Hypothalamus (tissue), 51 donors: ENCODE data around the gene DOCK2.
"Not testable (repeated sequence)": the region's sequence is repeated elsewhere in the genome, so short reads cannot be mapped to it uniquely, and the experiment has no call there.

Source experiments
- DNase-seq, 51 donors: peaks; one replicate each; lab custom pipeline; 2025; lab: John Stamatoyannopoulos, UW

DOCK2 gene

DNA sequence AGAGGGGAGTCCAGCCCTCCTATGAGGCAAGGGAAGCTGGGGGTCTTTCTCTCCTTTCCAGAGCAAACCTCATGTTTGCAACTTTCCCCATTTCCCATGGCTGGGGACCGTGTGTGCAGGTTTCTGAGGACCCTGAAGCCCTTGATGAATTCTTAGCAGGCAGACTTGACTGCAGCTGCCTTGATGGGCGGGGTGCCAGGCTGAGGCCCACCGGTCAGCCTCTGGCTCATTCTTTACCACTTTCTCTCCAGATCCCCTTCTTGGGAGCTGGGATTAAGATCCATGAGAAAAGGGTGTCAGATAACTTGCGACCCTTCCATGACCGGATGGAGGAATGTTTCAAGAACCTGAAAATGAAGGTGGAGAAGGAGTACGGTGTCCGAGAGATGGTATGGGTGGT is 438.6 kb downstream of the DOCK2 start:
- DNase-seq, result no peak

DNA sequence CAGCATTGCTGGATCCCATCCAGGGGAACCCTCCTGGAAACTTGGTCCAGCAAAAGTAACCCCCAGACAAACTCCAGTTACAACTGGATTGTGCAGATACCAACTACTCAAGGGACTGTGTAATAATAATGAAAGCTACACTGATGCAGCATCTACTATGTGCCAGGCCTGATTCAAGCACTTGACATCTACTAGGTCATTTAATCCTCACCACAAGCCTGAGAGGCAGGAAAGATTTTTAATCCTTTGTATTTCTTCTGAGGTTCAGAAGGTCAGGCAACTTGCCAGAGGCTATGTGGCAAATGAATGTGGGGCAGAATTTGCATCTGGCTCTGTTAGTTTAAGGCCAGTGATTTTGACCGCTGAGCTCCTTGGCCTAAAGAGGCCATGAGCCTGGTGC is 439.1 kb downstream of the DOCK2 start:
- no peak for DNase-seq

DNA sequence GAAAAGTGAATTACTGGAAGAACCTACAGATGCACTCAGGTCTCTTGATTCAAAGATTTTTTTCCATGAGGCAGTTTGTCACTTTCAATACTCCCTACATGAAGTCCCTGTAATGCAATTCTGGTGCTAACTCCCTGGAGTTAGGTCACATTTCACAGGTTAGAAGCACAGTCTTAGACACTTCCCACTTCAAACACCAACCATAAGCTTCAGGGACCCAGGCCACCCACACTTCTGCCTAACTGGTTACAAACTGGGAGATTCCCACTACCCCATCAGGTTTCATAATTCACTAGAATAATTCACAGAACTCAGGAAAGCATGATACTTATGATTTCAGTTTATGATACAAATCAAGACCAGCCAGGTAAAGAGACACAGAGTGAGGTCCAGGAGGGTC is 439.7 kb downstream of the DOCK2 start:
- DNase-seq, result no peak

DNA sequence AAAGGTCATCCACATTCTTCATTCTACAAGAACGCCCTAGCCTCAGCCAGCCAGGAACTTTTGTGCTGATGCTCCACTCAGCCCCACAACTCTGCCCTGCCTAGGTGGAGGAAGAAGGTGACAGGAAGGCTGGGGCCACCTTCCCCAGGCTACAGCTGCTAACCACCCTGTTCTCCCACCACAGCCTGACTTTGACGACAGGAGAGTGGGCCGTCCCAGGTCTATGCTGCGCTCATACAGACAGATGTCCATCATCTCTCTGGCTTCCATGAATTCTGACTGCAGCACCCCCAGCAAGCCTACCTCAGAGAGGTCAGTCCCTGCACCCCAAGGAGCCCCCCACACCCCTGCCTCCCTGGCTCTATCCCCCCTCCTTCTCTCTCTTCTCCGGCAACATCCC is 440.5 kb downstream of the DOCK2 start:
- no peak for DNase-seq

DNA sequence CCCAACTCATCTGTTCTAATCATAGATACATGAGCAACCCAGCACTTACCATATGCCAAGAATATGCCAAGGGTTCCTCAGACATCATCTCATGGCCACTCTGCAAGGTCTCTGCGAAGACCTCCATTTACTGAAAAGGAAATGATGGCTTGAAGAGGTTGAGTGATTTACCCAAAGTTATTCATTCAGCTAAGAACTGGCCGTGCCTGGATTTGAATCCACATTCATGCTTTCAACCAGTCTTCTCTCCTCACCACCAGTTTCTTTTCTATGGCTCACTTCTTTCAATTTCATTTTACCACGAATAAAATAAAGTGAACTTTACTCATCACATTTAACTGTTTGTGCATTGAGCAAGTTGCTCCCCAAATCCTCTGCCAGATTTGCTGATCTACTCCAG is 441.4 kb downstream of the DOCK2 start:
- no peak for DNase-seq

DNA sequence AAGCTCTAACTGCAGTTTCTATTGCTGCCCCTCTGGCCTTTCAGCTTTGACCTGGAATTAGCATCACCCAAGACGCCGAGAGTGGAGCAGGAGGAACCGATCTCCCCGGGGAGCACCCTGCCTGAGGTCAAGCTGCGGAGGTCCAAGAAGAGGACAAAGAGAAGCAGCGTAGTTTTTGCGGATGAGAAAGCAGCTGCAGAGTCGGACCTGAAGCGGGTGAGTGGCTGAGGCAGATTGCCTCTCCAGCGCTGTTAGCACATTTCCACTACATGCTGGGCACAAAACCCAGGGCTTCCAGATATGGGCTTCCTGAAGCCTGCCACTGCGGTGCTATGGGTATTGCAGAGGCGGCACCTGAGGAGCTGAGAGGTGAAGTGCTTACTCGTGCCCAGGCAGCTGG is 441.9 kb downstream of the DOCK2 start:
- no peak for DNase-seq

DNA sequence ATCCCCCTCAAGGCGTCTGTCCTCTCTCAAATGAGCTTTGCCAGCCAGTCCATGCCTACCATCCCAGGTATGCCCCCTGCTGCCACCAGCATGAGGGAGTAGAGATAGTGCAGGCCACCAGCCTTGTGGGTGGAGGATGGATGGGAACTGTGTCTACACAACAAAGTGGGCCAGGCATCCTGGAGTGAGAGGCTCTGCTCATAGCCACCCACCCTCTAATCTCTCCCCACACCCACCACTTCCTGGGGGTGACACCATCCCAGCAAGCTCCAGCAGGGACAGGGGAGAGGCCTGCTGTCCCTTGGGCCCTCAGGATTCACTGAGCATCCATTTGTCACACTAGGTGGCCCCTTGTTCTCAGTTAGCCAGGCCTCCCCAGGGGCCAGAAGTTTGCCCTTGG is 443.1 kb downstream of the DOCK2 start:
- DNase-seq, result no peak

DNA sequence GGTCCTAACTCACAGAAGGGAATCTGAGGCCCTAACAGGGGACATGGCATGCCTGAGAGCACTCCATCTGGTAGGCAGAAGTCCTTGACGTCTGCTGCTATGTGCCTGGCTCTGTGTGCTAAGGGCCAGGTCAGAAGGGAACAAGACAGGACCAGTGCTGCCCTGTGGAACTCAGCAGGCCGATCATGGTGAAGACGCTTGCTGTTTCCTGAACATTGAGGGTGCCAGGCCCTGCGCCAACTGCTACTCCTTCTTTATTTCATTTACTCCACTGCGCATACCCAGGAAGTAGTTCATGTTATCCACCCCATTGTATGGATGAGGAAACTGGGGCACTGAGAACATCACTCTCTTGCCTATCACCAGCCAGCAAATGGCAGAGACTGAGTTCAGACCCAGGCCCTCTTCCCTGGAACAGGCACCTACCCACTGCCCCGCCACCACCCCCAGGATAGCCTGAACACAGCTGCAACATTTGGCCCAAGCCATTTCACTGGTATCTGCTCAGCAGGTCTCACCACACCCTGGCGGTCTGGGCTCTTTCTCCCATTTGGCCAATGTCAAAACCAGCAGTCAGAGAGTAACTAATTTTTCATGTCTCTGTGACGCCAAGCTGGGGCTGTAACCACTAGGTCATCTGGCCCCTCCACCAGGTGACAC is 443.8 kb downstream of the DOCK2 start:
- DNase-seq, result no peak

DNA sequence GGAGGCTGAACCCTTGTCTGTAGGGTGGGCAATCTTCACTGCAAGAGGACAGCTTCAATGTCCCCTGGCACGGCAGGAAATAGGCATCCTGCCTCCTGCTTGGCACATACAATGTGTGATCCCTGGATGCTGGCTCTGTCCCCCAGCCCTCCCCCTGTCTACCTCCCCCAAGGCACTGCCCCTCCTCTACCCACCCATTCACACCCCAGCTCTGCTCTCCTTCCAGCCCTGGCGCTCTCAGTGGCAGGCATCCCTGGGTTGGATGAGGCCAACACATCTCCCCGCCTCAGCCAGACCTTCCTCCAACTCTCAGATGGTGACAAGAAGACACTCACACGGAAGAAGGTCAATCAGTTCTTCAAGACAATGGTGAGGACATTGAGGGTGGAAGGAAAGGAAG is 444.5 kb downstream of the DOCK2 start:
- no peak for DNase-seq

DNA sequence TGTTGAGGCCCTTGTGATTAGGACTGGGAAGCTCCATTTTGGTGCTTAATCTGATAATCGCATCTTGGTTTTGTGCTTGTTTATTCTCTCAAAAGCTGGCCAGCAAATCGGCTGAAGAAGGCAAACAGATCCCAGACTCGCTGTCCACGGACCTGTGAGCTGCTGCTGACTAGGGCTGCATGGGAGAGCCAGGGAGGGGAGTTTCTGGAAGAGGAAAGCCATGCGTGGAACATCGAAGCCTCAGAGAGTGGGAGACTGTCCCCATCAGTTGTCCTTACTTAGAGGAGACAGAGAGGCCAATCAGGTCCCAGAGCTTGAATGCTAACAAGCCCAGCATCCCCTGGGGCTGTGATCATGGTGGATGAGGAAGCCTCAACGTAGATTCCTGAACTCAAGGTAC is 445.6 kb downstream of the DOCK2 start:
- no peak for DNase-seq

DNA sequence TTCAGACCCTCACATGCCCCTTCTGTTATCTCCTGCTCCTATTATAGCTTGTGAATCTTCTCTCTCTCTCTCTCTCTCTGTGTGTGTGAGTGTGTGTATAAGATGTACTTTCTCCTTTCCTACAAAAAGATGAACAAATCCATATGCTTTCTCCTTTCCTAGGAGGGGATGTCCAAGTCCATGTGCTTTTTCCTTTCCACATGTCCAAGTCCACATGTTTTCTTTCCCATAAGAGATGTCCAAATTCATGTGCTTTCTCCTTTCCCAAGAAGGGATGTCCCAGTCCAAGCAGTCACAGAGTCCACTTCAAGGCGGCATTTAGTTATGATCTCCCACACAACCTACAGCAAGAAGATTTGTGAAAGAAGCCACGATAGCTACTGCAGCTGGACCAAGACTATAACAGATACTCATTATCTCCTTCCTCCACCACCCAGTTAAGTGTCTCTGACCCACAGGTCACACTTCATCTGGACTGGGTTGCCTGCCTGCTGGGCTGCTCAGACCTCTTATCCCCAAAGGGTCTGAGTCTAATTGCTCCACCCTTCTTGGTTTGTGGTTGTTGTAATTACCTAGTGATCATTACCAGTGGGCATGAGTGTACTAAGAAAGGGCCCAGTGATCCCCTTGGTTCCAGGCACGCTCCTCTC is 450.2 kb downstream of the DOCK2 start:
- no peak for DNase-seq

DNA sequence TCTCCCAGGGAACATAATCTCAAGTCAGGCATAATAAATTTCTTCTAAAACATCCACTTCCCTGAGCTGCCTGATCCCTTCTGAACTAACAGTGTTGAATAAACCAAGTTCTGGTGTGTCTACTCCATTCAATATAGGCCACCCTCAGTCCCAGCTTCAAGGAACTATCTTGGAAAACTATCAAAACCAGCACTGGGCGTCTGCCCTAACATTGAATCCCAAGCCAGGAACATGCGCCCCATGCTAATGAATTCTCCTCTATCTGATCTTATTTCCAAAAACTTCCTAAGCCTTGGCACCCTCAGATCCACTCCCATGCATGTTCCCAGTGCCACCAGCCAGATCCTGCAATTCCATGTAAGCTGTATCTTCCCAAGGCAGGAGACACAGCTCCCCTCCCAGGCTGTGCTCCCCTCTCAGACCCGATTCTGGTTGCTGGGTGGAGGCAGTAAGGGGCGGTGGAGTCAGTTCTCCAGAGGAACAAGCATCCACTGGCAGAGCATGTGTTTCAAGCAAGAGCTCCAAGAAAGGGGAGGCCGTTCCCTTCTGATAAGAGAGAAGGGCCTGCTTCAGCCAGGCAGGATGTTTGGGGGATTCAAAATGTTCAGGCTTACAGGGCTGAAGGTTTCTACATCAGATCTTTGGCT is 455.5 kb downstream of the DOCK2 start:
- DNase-seq, result no peak

DNA sequence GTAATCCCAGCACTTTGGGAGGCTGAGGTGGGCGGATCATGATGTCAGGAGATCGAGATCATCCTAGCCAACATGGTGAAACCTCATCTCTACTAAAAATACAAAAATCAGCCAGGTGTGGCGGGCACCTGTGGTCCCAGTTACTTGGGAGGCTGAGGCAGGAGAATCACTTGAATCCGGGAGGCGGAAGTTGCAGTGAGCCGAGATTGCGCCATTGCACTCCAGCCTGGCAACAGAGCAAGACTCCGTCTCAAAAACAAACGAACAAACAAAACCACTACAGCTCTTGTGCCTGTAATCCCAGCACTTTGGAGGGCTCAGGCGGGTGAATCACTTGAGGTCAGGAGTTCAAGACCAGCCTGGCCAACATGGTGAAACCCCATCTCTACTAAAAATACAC is 457.3 kb downstream of the DOCK2 start:
- not testable (repeated sequence) for DNase-seq

DNA sequence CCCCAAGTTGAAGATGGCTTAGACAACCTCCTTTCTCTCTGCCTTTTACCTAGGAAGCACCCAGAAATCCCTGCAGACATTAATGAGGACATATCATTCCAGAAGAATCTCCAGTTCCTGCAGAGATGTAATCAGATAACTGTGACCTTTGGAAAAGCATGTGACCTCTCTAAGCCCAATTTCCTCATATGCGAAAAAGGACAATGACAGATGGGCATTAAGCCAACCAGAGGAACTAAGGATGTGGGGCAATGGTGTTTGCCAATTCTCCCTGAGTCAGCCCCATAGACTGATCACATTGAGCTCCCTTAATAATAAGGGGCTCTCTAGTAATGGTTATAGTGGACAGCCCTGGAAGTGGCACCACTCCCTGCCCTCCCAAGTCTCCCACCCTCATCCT is 458.6 kb downstream of the DOCK2 start:
- no peak for DNase-seq

DNA sequence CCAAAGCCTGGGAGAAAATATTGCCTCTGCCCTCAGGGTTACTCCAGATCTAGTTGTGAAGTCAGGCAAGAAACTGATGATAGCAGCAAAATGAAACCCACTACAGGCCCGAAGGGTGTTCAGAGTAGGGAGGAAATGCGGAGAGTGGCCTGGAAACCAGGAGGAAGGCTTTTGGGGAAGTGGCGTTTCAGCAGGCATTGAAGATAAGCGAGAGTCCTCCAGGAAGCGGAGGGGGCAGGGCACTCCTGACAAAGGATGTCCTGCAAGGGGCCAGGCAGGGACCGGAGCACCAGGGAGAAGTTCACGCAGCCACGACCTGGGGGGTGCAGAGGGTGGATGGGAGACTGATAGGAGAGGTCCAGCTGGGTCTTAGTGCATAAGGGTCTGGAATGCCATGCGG is 460.9 kb downstream of the DOCK2 start:
- DNase-seq, result peak in 7 of 51 donors; percentile 4 to 15 (median 7)

DNA sequence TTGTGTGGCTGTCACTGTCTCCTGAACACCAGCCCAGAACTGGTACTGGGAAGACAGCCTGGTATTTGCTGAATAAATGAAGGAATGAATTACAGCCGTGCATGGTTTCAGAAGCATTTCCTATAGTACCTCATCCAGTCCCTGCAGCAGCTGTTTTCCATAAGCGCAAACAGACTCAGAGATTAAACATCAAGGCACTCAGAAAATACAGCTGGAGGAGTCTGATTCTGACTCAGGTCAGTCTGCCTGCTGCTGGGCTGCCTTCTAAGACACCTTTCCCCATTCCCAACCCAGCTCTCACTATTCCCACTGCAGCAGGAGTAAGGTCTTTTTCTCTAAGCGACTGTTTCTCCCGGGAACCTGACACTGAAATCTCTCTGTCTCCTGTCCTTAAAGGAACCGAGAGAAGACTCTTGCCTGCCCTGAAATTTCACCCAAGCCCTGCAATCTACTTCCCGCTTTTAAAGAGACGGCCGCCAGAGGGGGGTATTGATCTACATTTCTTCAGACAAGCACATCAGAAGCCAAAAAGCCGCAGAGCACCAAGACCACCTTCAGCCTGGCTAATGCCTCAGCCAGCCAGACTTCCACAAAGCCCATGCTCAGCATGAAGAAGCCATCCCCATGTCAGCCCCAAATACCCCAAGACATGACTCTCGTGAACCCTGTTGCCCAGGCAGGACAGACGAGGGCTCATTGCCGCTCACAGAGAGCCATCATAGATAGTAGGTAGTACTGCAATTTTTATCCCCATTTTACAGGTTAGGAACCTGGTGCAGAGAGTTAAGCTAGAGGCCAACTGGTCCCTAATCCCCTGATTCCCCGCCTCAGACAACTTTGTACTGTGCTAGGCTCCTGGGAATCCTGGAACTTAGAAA is 463.2 kb downstream of the DOCK2 start:
- DNase-seq, result peak in 46 of 51 donors; percentile 9 to 90 (median 57)

DNA sequence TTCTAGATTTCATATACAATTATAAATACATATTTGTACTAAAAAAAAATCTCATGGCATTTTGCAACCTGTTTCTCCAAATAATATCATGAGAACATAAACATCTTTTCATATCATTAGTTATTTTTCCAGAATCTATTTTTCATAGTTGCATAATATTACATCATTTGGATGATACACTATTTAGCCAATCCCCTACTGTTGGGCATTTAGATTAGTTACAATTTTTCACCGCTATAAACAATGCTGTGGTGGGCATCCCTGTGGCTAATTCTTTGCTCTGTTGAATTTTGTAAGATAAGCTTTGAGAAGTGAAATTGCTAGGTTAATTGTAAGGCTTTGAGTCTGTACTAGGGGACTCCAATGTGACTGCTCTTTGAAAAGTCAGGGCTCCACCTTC is 466.4 kb downstream of the DOCK2 start:
- DNase-seq, result no peak

DNA sequence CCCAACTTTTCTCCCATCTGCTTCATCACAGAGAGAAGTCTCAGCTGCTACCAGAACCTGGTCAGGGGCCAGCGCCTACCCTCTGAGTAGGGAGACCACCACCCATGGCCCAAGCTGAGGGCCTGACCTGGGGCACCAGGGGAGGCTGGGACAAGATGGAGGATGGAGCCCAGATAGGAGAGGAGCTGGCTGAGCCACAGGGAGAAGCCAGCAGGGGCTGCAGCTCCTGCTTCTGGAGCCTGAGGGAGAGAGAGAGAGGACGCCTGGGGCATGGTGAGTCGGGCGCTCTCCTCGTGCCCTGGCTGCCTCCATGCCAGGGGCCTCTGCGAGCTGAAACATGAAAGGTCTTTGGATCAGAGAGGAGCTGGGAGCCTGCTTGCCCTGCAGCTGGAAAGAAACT is 467.2 kb downstream of the DOCK2 start:
- DNase-seq, result no peak

DNA sequence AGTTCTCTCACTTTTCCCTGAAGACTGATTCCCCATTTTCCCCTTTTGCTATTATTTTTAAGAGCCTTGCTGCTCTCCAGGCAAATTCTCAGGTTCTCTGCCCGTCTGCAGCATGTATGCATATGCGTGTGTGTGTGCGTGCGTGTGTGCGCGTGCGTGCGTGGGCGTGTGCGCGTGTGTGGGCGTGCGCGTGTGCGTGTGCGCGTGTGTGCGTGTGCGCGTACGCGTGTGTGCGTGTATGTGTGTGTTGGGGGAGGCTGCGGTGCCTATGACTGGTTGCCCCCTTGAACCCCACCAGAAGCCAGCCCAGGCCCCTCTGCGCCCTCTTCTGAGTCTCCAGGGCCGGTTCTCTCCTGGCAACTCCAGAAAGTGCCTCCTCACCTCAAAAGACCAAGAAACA is 467.6 kb downstream of the DOCK2 start:
- DNase-seq, result no peak

DNA sequence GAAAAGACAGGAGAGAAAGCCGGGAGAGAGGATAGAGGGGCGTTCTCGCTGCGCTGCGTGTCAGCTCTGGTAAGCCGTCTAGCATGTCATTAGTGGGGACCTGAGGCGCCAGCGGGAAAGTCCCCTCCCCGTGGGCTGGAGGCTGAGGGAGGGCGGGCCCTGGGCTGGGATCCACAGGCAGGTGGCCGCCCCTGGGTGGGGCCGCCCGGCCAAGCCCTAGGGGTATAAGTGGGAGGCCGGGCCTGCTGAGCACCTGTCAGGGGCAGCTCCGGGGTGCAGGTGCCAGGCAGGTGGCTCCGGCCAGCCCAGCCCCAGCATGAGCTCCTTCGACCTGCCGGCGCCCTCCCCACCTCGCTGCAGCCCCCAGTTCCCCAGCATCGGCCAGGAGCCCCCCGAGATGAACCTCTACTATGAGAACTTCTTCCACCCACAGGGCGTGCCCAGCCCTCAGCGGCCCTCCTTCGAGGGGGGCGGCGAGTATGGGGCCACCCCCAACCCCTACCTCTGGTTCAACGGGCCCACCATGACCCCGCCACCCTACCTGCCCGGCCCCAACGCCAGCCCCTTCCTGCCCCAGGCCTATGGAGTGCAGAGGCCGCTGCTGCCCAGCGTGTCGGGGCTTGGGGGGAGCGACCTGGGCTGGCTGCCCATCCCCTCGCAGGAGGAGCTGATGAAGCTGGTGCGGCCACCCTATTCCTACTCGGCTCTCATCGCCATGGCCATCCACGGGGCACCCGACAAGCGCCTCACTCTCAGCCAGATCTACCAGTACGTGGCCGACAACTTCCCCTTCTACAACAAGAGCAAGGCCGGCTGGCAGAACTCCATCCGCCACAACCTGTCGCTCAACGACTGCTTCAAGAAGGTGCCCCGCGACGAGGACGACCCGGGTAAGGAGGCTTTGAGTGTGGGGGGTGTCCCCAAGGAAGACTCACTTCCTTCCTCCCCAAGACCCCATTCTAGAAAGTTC is 468.9 kb downstream of the DOCK2 start, which contains the start of gene FOXI1:
Gene FOXI1, plus strand, starts transcription at position 256 of the 970 bp plus-strand sequence. Its CDS starts 61 bp downstream, at position 317.
- no peak for DNase-seq
